Mesendoderm (in vitro differentiated cells): ENCODE measurements around the gene CAMSAP2.
A peak's percentile ranks its signal among the peaks of the same experiment; 100 is the strongest.

Experiments
- DNase-seq: peaks from one replicate; pipeline ENCODE4 v3.0.0; 2013
- H2AK5ac ChIP-seq: 2 replicates; pipeline ENCODE4 v1.6.1; 2013; ENCODE audit warnings: low read length, inconsistent platforms
- H2BK120ac ChIP-seq: 2 replicates; pipeline ENCODE4 v1.6.1; 2013; ENCODE audit warnings: low read depth, mild to moderate bottlenecking, low read length, moderate library complexity, mixed read lengths
- H2BK15ac ChIP-seq: replicated peaks from 2 replicates; pipeline ENCODE4 v1.6.1; 2013; ENCODE audit warnings: low read depth, mild to moderate bottlenecking, moderate library complexity
- H2BK5ac ChIP-seq: 2 replicates; pipeline ENCODE4 v1.6.1; 2013; ENCODE audit warnings: low read length, inconsistent platforms
- H3K18ac ChIP-seq: 2 replicates; pipeline ENCODE4 v1.6.1; 2013; ENCODE audit warnings: mild to moderate bottlenecking, low read length, mixed read lengths
- H3K23ac ChIP-seq: one replicate; pipeline ENCODE4 v1.6.1; 2013; ENCODE audit warnings: low read length
- H3K27ac ChIP-seq: 2 replicates; pipeline ENCODE4 v1.5.1; 2013; ENCODE audit warnings: low read depth, mild to moderate bottlenecking, inconsistent platforms, low read length, moderate library complexity
- H3K27me3 ChIP-seq: 2 replicates; pipeline ENCODE4 v1.6.1; 2013; ENCODE audit warnings: low read length, control low read depth, mild to moderate bottlenecking, inconsistent platforms; ENCODE audit not compliant: insufficient read depth, poor library complexity
- H3K36me3 ChIP-seq: 2 replicates; pipeline ENCODE4 v1.6.1; 2013; ENCODE audit warnings: low read length, inconsistent platforms; ENCODE audit not compliant: control insufficient read depth, insufficient read depth
- H3K4ac ChIP-seq: one replicate; pipeline ENCODE4 v1.6.1; 2013; ENCODE audit warnings: low read depth, mild to moderate bottlenecking, low read length, moderate library complexity
- H3K4me1 ChIP-seq: 2 replicates; pipeline ENCODE4 v1.6.1; 2013; ENCODE audit warnings: low read depth, low read length, inconsistent platforms; ENCODE audit not compliant: control insufficient read depth
- H3K4me2 ChIP-seq: 2 replicates; pipeline ENCODE4 v1.6.1; 2013; ENCODE audit warnings: low read length
- H3K4me3 ChIP-seq: 2 replicates; pipeline ENCODE4 v1.5.1; 2013; ENCODE audit warnings: mild to moderate bottlenecking, low read length
- H3K56ac ChIP-seq: one replicate; pipeline ENCODE4 v1.6.1; 2013; ENCODE audit warnings: low read length
- H3K79me1 ChIP-seq: 2 replicates; pipeline ENCODE4 v1.6.1; 2013; ENCODE audit warnings: low read length, inconsistent platforms
- H3K79me2 ChIP-seq: 2 replicates; pipeline ENCODE4 v1.6.1; 2013; ENCODE audit warnings: mild to moderate bottlenecking, low read length; ENCODE audit not compliant: control insufficient read depth, insufficient read depth
- H3K9ac ChIP-seq: 2 replicates; pipeline ENCODE4 v1.6.1; 2013; ENCODE audit warnings: low read length, inconsistent platforms
- H4K5ac ChIP-seq: one replicate; pipeline ENCODE4 v1.6.1; 2013; ENCODE audit warnings: low read length
- H4K8ac ChIP-seq: one replicate; pipeline ENCODE4 v1.6.1; 2013; ENCODE audit warnings: low read depth, mild to moderate bottlenecking, control low read depth, low read length, moderate library complexity
- WGBS: extraction: QIAGEN DNeasy Blood & Tissue Kit; methylation state at CpG from one replicate; pipeline ENCODE4 v1.1.7; 2013; ENCODE audit warnings: low lambda C conversion rate, missing lambda C conversion rate; ENCODE audit not compliant: insufficient coverage; ENCODE audit errors: extremely low coverage; 5-methylcytosine and 5-hydroxymethylcytosine counted together

Gene CAMSAP2

DNA sequence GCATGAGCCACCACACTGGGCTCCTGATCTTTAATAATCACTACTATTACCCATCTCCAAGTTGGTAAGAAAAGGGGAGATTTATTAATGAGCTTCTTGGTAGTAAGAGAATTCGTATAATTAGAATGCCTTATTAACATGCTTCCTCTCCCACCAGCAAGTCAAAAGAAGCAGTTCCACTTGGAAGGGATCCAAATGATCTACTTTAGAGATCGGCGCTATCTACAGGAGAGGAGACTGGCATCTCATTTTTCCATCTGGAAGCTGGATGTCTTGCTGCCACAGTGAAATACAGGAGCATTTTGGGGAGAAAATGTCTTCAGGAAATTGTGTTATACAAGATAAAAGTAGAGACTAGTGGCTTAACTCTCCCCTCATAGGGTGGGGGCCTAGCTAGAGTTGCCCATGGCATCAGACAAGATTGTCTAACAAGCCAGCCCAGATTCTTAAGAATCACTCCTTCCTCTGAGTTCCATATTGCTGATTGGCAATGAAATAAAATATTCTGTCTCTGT, 33.6 kb upstream of the CAMSAP2 start:
- no peak overlapping the region for H3K4me3 ChIP-seq
- no peak overlapping the region for H3K9ac ChIP-seq
- no peak overlapping the region for H3K4me2 ChIP-seq
- no peaks in the 10 kb centered on the region for H3K79me1 ChIP-seq
- H3K79me2 ChIP-seq, result no peaks in the 10 kb centered on the region
- H3K27me3 ChIP-seq, result no peaks in the 10 kb centered on the region
- DNase-seq, result no peak
- no peak overlapping the region for H2BK120ac ChIP-seq
- H3K27ac ChIP-seq, result no peak overlapping the region
- no peaks in the 10 kb centered on the region for H3K36me3 ChIP-seq
- no peak overlapping the region for H3K18ac ChIP-seq
- H3K4me1 ChIP-seq, result no peaks in the 10 kb centered on the region
- no peak overlapping the region for H2AK5ac ChIP-seq
- H4K8ac ChIP-seq, result no peak overlapping the region
- H2BK5ac ChIP-seq, result no peak overlapping the region
- no peak overlapping the region for H4K5ac ChIP-seq
- WGBS, result no CpG with 5 or more reads among the region's 3 CpGs
- H3K23ac ChIP-seq, result no peak overlapping the region
- H3K4ac ChIP-seq, result no peak overlapping the region
- H3K56ac ChIP-seq, result no peak overlapping the region
- H2BK15ac ChIP-seq, result no peak overlapping the region

DNA sequence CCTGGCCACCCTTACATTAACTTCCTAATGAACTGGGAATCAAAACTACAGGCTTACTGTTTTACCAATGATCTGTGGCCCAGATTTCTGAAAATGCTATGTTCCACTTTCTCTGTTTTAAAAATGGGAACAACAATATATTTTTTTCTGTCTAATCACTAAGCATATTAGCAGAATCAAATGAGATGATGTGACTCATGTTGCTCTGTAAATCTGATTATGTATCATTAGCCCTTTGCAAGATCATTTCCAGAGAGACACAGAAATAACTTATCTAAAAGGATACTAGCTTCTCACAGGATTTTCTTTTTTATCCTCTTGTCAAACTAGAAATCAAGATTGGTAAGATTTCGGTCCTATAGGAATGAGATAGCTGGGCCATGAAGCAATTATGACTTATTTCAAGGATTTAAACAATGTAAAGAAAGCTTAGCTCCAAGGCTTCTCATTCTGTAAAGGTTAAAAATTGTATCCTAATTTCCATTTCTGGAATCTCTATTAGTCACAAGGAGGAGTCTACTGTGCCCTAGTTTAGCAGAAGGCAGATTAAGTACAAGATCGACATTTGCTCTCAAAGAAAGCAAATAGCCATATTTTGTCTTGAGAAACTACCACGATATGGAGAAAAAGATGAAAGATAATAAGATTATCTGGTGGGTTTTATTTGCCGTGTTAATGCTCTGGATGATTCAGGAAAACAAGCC, 32.4 kb upstream of the CAMSAP2 start:
- Histone ChIP-seq H2AK5ac (no peak overlapping the region), H3K56ac (no peak overlapping the region), H2BK120ac (no peak overlapping the region), H3K27ac (no peak overlapping the region), H3K23ac (no peak overlapping the region), H3K4ac (no peak overlapping the region), H3K36me3 (no peaks in the 10 kb centered on the region), H3K4me3 (no peak overlapping the region), H4K8ac (no peak overlapping the region), H3K79me1 (no peaks in the 10 kb centered on the region), H3K4me1 (no peaks in the 10 kb centered on the region), H3K79me2 (no peaks in the 10 kb centered on the region), H3K18ac (no peak overlapping the region), H4K5ac (no peak overlapping the region), H3K4me2 (no peak overlapping the region), H2BK15ac (no peak overlapping the region), H2BK5ac (no peak overlapping the region), H3K9ac (no peak overlapping the region), H3K27me3 (no peaks in the 10 kb centered on the region)
- DNase-seq, result no peak
- no CpG with 5 or more reads among the region's 4 CpGs for WGBS

DNA sequence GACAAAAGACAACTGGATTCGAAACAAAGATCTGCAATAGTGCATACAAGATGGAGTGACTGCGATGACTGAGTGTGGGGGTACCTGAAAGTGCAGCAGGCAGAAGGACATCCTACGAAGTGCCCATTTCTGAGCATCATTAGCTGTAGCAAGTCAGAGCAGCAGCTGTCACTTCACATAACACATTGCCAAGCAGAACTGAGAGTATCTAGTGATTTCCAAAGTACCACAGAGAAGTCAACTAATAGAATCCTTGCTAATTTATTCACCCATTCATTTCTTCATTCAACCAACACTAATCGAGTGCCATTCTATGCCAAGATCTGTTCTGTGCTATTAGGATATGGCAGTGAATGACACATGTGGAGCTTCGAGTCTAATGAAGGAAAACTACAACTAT, 31.6 kb upstream of the CAMSAP2 start:
- no peaks in the 10 kb centered on the region for H3K4me1 ChIP-seq
- H2BK120ac ChIP-seq, result no peak overlapping the region
- no peaks in the 10 kb centered on the region for H3K79me2 ChIP-seq
- H3K4ac ChIP-seq, result no peak overlapping the region
- no peak overlapping the region for H3K4me3 ChIP-seq
- no peak overlapping the region for H4K5ac ChIP-seq
- H3K36me3 ChIP-seq, result no peaks in the 10 kb centered on the region
- H2BK5ac ChIP-seq, result no peak overlapping the region
- H3K56ac ChIP-seq, result no peak overlapping the region
- no peak overlapping the region for H3K18ac ChIP-seq
- no peak overlapping the region for H3K23ac ChIP-seq
- no CpG with 5 or more reads among the region's 5 CpGs for WGBS
- H4K8ac ChIP-seq, result no peak overlapping the region
- H3K4me2 ChIP-seq, result no peak overlapping the region
- H3K27me3 ChIP-seq, result no peaks in the 10 kb centered on the region
- H3K79me1 ChIP-seq, result no peaks in the 10 kb centered on the region
- no peak for DNase-seq
- no peak overlapping the region for H2BK15ac ChIP-seq
- H2AK5ac ChIP-seq, result no peak overlapping the region
- no peak overlapping the region for H3K9ac ChIP-seq
- no peak overlapping the region for H3K27ac ChIP-seq

DNA sequence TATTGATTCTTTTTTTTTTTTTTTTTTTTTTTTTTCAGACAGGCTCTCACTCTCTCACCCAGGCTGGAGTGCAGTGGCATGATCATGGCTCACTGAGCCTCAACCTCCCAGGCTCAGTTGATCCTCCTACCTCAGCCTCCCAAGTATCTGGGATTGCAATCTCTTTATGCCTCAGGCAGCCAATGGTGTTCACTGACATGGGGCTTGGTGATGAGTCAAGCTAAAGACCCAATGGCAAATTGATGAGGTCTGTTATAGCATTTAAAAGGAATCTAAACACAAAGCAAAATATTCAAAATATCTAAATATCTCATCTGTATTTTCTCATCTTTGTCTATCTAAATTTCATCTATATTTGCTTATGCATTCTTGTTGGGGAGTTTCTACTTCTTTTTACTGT, 30.5 kb upstream of the CAMSAP2 start:
- Histone ChIP-seq H3K9ac (no peak overlapping the region), H3K23ac (no peak overlapping the region), H3K79me2 (no peaks in the 10 kb centered on the region), H3K79me1 (no peaks in the 10 kb centered on the region), H2BK15ac (no peak overlapping the region), H3K18ac (no peak overlapping the region), H3K4me2 (no peak overlapping the region), H3K4me3 (no peak overlapping the region), H2AK5ac (no peak overlapping the region), H2BK120ac (no peak overlapping the region), H4K5ac (no peak overlapping the region), H2BK5ac (no peak overlapping the region), H3K4me1 (no peaks in the 10 kb centered on the region), H3K4ac (no peak overlapping the region), H4K8ac (no peak overlapping the region), H3K56ac (no peak overlapping the region), H3K27ac (no peak overlapping the region), H3K27me3 (no peaks in the 10 kb centered on the region), H3K36me3 (no peaks in the 10 kb centered on the region)
- DNase-seq, result no peak

DNA sequence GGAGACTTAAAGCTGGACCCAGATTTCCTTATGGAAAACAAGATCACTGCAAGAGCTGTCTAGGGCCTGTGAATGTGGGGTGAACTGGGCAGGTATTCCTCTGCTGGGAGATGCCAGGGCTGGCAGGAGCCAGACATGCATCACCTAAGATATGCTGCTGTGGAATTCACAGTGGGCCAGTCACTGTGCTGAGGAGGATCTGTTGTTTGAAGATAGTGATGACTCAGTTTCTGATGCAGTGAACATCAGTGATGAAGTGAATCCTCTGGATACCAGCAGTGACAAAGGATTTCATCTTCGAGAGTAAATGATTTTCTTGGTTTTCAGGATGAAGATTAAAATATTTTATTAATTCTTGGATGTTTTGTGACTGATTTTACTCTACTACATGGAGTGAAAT, 29.9 kb upstream of the CAMSAP2 start:
- no peak overlapping the region for H2BK5ac ChIP-seq
- peak; percentile 53 for DNase-seq
- H3K4me2 ChIP-seq, result no peak overlapping the region
- no peak overlapping the region for H2AK5ac ChIP-seq
- no CpG with 5 or more reads among the region's 1 CpG for WGBS
- no peak overlapping the region for H3K4ac ChIP-seq
- no peak overlapping the region for H3K9ac ChIP-seq
- H4K5ac ChIP-seq, result no peak overlapping the region
- no peaks in the 10 kb centered on the region for H3K27me3 ChIP-seq
- H3K23ac ChIP-seq, result no peak overlapping the region
- H3K79me2 ChIP-seq, result no peaks in the 10 kb centered on the region
- H3K18ac ChIP-seq, result no peak overlapping the region
- no peak overlapping the region for H3K27ac ChIP-seq
- no peak overlapping the region for H2BK120ac ChIP-seq
- H2BK15ac ChIP-seq, result no peak overlapping the region
- H3K79me1 ChIP-seq, result no peaks in the 10 kb centered on the region
- H3K4me1 ChIP-seq, result no peaks in the 10 kb centered on the region
- H3K56ac ChIP-seq, result no peak overlapping the region
- H3K4me3 ChIP-seq, result no peak overlapping the region
- no peaks in the 10 kb centered on the region for H3K36me3 ChIP-seq
- H4K8ac ChIP-seq, result no peak overlapping the region

DNA sequence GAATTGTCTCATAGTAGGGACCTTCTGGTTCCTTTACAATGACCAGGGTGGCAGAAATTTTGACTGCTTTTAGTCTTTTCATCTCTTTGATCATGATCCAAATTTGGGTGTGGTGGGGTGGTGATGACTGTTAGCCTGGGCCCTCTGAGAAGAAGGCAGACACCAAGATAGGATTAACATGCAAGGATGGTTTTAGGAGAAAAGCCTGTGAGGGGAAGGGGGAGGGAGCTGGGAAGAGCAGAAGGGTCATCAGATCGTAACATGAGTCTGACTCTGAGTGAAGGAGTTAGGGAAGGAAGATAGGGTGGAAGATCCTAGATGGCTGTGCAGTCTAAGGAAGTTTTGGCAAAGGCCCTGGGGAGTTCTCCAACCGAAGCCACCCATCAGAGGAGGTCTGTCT, 28.5 kb upstream of the CAMSAP2 start:
- Histone ChIP-seq H3K9ac (no peak overlapping the region), H3K27me3 (no peaks in the 10 kb centered on the region), H3K56ac (no peak overlapping the region), H2BK120ac (no peak overlapping the region), H3K4ac (no peak overlapping the region), H4K5ac (no peak overlapping the region), H2BK15ac (no peak overlapping the region), H3K27ac (no peak overlapping the region), H3K36me3 (no peaks in the 10 kb centered on the region), H3K4me2 (no peak overlapping the region), H4K8ac (no peak overlapping the region), H2BK5ac (no peak overlapping the region), H3K79me1 (no peaks in the 10 kb centered on the region), H3K18ac (no peak overlapping the region), H3K79me2 (no peaks in the 10 kb centered on the region), H3K23ac (no peak overlapping the region), H3K4me1 (no peaks in the 10 kb centered on the region), H2AK5ac (no peak overlapping the region), H3K4me3 (no peak overlapping the region)
- no peak for DNase-seq
- no CpG with 5 or more reads among the region's 2 CpGs for WGBS
